SU-DHL-6 (cell line): ENCODE results near the gene SF3B5.

ENCODE experiments used
- H2AFZ ChIP-seq: fragments of 200-600 bp; sonication (generic); 2 replicates; pipeline ENCODE4 v1.6.1; 2014; ENCODE audit warnings: low read depth, mild to moderate bottlenecking, moderate library complexity, mixed read lengths, antibody characterized with exemption, low read length; ENCODE audit not compliant: severe bottlenecking
- H3F3A ChIP-seq: fragments of 200-600 bp; shearing (Covaris generic); 2 replicates; pipeline ENCODE4 v1.6.0; 2016; ENCODE audit warnings: antibody characterized with exemption, mild to moderate bottlenecking; ENCODE audit not compliant: insufficient read depth
- H3K27ac ChIP-seq: fragments of 200-600 bp; sonication (generic); 2 replicates; pipeline ENCODE4 v1.5.1; 2016; ENCODE audit warnings: low read depth, mild to moderate bottlenecking, low read length, moderate library complexity, mixed read lengths
- H3K27me3 ChIP-seq: fragments of 200-600 bp; sonication (generic), shearing (Covaris generic); 2 replicates; pipeline ENCODE4 v1.6.0; 2014; ENCODE audit warnings: mild to moderate bottlenecking, low read length
- H3K36me3 ChIP-seq: fragments of 200-600 bp; sonication (generic); 2 replicates; pipeline ENCODE4 v1.6.1; 2014; ENCODE audit warnings: mild to moderate bottlenecking, low read length, mixed read lengths
- H3K4me2 ChIP-seq: fragments of 300-600, 200-600 bp; shearing (Covaris generic), sonication (generic); 2 replicates; pipeline ENCODE4 v1.6.0; 2014; ENCODE audit warnings: low read length, low read depth, mild to moderate bottlenecking; ENCODE audit not compliant: poor library complexity, severe bottlenecking
- H3K4me3 ChIP-seq: fragments of 200-600 bp; sonication (generic); 2 replicates; pipeline ENCODE4 v1.5.1; 2014; ENCODE audit warnings: antibody characterized with exemption, low read length, mild to moderate bottlenecking, mixed read lengths; ENCODE audit not compliant: insufficient read depth, poor library complexity, severe bottlenecking
- H3K79me2 ChIP-seq: fragments of 200-600 bp; sonication (generic); 2 replicates; pipeline ENCODE4 v1.6.1; 2014; ENCODE audit warnings: mild to moderate bottlenecking, low read length, moderate library complexity; ENCODE audit not compliant: insufficient read depth
- H3K9ac ChIP-seq: fragments of 200-600 bp; sonication (generic); 2 replicates; pipeline ENCODE4 v1.7.0; 2014; ENCODE audit warnings: mild to moderate bottlenecking, low read length
- H3K9me2 ChIP-seq: fragments of 200-600 bp; sonication (generic); replicated peaks from 2 replicates; pipeline ENCODE4 v1.6.1; 2014; ENCODE audit warnings: low read length; ENCODE audit not compliant: insufficient read depth
- H3K9me3 ChIP-seq: fragments of 200-600 bp; sonication (generic); 2 replicates; pipeline ENCODE4 v1.6.1; 2014; ENCODE audit warnings: low read length, mixed read lengths; ENCODE audit not compliant: insufficient read depth
- H4K20me1 ChIP-seq: fragments of 200-600 bp; sonication (generic); 2 replicates; pipeline ENCODE4 v1.6.1; 2014; ENCODE audit warnings: low read depth, mild to moderate bottlenecking, antibody characterized with exemption, low read length, moderate library complexity, mixed read lengths
- EZH2phosphoT487 ChIP-seq: fragments of 200-600 bp; sonication (generic), shearing (Covaris generic); conservative IDR thresholded peaks from 2 replicates; pipeline ENCODE4 v1.6.1; 2018; ENCODE audit warnings: mild to moderate bottlenecking, antibody characterized with exemption, low read length, moderate library complexity, mixed read lengths
- TF ChIP-seq, protein P1 (sequence below): fragments of 200-600 bp; sonication (generic); IDR thresholded peaks from one replicate; pipeline ENCODE4 v1.5.1; 2017; ENCODE audit warnings: antibody characterized with exemption, mild to moderate bottlenecking, low read length, moderate library complexity; ENCODE audit not compliant: insufficient read depth, poor library complexity, severe bottlenecking

SF3B5 gene

DNA sequence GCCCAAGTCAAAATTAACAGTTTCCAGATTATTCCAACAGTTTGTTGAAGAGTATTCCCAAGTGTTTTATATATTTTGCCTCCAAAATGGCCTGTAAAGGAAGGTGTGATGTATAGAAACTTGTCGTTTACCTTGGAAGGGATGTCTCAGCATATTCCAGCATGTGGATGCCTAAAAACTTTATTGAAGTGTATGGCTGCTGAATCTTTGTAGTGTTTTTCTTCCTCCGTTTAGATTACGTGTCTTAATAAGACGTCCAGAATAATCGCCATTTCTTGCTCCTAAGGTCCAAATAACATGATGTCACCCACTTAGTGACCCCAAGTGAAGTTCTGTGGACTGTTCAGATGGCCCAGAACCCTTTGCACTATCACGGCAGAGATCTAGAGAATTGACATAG, 18.0 kb upstream of the SF3B5 start:
- Histone ChIP-seq H3K4me3 (no peak overlapping the region), H3K27me3 (no peaks in the 10 kb centered on the region), H2AFZ (no peak overlapping the region), H3K4me2 (no peak overlapping the region), H3K9ac (no peak overlapping the region), H3K27ac (no peak overlapping the region), H3K9me3 (no peaks in the 10 kb centered on the region), H3K36me3 (no peaks in the 10 kb centered on the region), H4K20me1 (no peaks in the 10 kb centered on the region), H3K79me2 (no peaks in the 10 kb centered on the region), H3F3A (no peaks in the 10 kb centered on the region), H3K9me2 (no peaks in the 10 kb centered on the region)
- TF ChIP-seq, protein P1, sequence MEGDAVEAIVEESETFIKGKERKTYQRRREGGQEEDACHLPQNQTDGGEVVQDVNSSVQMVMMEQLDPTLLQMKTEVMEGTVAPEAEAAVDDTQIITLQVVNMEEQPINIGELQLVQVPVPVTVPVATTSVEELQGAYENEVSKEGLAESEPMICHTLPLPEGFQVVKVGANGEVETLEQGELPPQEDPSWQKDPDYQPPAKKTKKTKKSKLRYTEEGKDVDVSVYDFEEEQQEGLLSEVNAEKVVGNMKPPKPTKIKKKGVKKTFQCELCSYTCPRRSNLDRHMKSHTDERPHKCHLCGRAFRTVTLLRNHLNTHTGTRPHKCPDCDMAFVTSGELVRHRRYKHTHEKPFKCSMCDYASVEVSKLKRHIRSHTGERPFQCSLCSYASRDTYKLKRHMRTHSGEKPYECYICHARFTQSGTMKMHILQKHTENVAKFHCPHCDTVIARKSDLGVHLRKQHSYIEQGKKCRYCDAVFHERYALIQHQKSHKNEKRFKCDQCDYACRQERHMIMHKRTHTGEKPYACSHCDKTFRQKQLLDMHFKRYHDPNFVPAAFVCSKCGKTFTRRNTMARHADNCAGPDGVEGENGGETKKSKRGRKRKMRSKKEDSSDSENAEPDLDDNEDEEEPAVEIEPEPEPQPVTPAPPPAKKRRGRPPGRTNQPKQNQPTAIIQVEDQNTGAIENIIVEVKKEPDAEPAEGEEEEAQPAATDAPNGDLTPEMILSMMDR = no peak
- no peak for TF ChIP-seq EZH2phosphoT487

DNA sequence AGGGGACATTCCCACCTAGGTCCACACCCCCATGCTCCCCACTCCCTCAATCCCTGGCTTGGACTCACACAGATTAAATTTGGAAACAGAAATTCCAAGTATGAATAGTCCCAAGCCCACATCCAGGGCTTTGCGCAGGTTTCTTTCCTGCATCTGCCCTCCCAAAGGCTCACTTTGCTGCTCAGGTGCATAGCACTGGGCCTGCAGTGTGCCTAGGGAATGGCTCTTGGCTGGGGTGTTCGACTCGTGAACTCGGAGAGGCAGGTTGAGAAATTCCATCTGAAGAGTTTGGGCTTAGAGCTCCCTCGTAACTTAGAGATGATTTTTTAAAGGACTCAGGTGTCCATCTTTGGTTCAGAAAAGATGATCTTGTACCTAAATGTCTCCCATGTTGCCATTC, 14.8 kb upstream of the SF3B5 start:
- TF ChIP-seq EZH2phosphoT487 = no peak
- TF ChIP-seq, protein P1 = no peak
- Histone ChIP-seq H3K27me3 (no peaks in the 10 kb centered on the region), H3K9me3 (no peaks in the 10 kb centered on the region), H3K27ac (no peak overlapping the region), H3K4me2 (no peak overlapping the region), H3K79me2 (no peaks in the 10 kb centered on the region), H2AFZ (no peak overlapping the region), H3K9me2 (no peaks in the 10 kb centered on the region), H3K4me3 (no peak overlapping the region), H4K20me1 (no peaks in the 10 kb centered on the region), H3F3A (no peaks in the 10 kb centered on the region), H3K36me3 (no peaks in the 10 kb centered on the region), H3K9ac (no peak overlapping the region)

DNA sequence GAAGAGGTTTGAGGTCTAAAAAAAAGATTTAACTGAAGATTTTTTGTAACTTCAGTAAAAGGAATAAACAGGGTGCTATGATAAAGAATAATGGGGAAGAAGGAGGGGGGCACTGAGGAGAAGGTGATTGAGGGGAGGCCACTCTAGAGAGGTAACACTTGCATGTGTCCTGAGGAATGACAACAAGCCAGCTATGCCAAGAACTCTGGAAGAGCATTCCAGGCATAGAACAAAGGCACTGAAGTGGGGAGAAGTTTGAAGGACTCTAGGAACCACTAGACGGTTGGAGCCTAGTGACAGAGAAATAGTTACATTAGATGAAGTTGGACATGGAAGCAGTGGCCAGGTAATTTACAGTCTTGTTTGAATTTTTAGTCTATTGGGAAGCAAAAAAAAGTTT, 10.8 kb upstream of the SF3B5 start:
- Histone ChIP-seq H3K9me2 (no peaks in the 10 kb centered on the region), H2AFZ (no peak overlapping the region), H3K9me3 (no peaks in the 10 kb centered on the region)

More for the DNA sequence above, 10.8 kb upstream of the SF3B5 start:
- TF ChIP-seq EZH2phosphoT487 = no peak
- TF ChIP-seq, protein P1 = no peak
- no peaks in the 10 kb centered on the region for H4K20me1 ChIP-seq
- H3K9ac ChIP-seq = no peak overlapping the region
- no peaks in the 10 kb centered on the region for H3K79me2 ChIP-seq
- no peak overlapping the region for H3K4me2 ChIP-seq
- no peak overlapping the region for H3K27ac ChIP-seq
- no peaks in the 10 kb centered on the region for H3K36me3 ChIP-seq
- H3K27me3 ChIP-seq = no peaks in the 10 kb centered on the region
- H3F3A ChIP-seq = no peaks in the 10 kb centered on the region
- no peak overlapping the region for H3K4me3 ChIP-seq
